GM21367 (cell line): ENCODE data around the gene FAM89A.
A peak's percentile ranks its signal among the peaks of the same experiment; 100 is the strongest.
"Not testable (repeated sequence)": the region's sequence is repeated elsewhere in the genome, so short reads cannot be mapped to it uniquely, and the experiment has no call there.

Experiments used
- ATAC-seq: cut with Tn5 transposase; IDR thresholded peaks from one replicate; pipeline ENCODE4 v1.9.1; 2021; ENCODE audit not compliant: unreplicated experiment

Gene FAM89A

GRCh38 chr1:231007535-231007934 is 32.5 kb downstream of the FAM89A start:
- ATAC-seq = not testable (repeated sequence)

DNA sequence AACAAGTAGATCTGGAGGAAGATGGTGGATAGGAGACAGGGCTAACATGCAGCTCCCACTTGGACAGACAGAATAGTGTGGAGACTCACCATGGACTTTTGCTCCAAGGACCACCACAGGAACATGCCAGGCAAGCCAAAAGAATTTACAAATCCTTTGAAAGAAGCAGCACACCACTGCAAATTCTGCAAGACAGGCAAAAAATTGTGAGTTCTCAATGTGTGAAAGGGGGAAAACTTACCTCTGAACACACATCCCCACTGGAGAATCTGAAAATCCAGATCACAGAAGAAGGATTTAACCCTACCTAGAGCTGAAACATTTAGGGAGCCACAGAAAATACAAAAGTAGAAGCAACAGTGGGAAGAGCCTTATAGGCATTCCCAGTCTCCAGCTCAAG is 38.2 kb downstream of the FAM89A start:
- ATAC-seq = no peak

- no peak for ATAC-seq
Observed at GRCh38 chr1:231000639-231001038, 39.4 kb downstream of the FAM89A start.

- no peak for ATAC-seq
Observed at GRCh38 chr1:231000201-231000600, 39.9 kb downstream of the FAM89A start.

GRCh38 chr1:230994860-230995259 is 45.2 kb downstream of the FAM89A start:
- ATAC-seq = no peak

GRCh38 chr1:230992100-230992774 is 47.8 kb downstream of the FAM89A start:
- no peak for ATAC-seq

DNA sequence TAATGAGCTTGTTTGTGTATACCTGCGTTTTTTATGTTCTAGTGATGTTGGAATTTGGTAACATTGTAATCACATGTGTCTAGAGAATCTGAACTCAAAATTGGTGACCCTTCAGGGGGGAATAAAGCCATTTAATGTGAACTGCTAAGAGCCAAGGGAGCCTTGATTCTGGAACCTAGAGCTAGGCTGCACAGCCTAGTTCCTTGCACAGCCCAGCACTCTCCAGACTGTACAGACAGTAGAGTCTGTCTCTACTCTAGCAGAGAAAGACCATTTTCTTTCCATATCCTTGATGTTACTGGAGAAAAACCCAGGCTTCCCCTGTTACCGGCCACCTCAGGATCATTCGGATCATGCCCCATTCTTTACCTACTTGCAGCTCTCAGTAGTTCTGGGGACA is 52.6 kb downstream of the FAM89A start:
- no peak for ATAC-seq

GRCh38 chr1:230986976-230987375 is 53.1 kb downstream of the FAM89A start:
- no peak for ATAC-seq

- ATAC-seq = no peak
Observed at GRCh38 chr1:230985711-230986110, 54.3 kb downstream of the FAM89A start.

DNA sequence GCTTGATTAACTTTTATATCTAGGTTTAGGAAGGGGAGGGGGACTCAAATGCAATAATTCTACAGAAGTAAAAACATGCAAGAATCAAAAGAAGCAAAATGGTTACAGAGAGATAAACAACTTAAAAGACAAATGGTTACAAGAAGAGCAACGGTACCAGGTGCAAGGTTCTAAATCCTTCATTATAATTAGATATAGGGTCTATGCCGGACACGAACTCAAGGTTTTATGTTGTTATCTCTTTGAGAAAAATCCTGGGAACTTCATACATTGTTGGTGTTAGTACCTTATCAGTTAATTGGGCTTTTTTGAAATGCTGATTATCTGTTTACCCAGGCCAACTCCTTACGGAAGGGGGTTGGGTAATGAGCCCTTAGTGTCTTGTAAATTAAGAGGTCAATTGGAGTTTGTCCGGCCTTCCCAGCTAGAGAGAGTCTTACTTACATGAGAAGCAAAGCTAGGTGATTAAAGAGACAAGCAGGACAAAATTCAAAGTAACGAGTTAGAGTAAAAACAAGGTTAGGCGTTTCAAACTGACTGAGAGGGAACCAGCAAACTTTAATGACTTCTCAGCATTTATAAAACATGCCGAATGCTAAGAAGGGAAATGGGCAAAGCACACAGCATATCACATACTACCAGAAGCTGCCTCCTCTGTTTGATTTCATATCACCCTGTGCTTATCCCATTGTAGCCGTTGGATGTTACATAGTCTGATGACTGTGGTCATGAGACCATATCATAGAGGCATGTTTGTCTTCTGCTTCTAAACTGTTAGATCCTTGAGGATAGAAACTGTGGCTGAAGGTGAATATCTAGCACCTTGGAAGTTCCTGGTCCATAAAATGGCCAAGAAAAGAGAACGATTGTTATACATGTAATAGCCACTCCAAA is 55.2 kb downstream of the FAM89A start:
- not testable (repeated sequence) for ATAC-seq

- ATAC-seq = no peak
Observed at GRCh38 chr1:230983811-230984210, 56.2 kb downstream of the FAM89A start.

DNA sequence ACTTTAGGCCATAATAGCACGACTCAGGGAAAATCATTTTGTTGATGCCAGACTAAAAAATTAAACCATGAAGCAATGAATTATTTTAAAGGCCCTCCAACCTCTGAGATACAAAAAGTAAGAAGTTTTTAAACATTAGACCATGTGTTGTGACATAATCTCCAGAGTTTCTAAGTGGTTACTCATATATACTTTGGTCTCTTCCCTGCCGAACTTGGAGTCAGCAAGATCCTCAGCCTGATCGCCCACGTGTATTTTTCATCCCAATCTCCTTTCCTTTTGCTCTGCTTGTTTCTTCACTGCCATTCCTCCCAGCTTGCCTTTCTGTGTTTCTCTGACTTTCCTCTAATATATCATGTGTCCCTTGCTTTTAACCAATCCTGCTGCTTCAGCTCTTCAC is 57.4 kb downstream of the FAM89A start:
- no peak for ATAC-seq

GRCh38 chr1:230979952-230980351 is 60.1 kb downstream of the FAM89A start:
- ATAC-seq = no peak

- no peak for ATAC-seq
Observed at GRCh38 chr1:230979389-230979716, 60.7 kb downstream of the FAM89A start.

DNA sequence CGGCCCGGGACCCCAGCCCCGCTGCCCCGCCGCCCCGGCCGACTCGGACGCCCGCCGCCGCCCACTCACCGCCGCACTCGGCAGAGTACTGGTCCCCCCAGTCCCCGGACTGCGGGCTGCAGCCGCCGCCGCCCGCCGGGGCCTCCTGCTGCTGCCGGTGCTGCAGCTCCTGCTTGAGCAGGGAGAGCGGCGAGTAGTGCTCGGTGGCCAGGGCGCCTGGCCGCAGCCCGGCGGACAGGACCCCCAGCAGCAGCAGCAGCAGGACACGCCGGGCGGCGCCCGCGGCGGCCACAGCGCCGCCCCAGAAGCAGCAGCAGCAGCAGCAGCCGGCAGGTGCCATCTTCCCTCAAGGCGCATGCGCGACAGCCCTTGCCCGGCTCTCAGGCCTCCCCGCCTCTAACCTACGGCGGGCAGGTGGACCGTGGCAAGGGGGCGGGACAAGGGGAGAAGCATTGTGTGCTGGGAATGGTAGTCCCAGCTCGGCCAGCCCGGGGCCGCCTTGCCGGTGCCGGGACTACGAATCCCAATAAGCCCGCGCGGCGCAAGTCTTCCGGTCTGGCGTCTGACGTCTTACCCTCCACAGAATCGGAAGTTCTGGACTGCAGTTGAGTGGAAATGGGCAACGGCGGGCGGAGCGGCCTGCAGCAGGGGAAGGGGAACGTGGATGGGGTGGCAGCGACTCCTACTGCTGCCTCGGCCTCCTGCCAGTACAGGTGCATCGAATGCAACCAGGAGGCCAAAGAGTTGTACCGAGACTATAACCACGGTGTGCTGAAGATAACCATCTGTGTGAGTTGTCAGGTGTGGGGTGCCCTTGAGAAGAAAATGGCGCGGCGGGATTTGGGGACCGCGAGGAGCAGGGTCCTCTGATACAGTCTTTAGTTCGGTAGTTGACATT is 61.3 kb downstream of the FAM89A start, which contains the start of the genes ARV1 and TTC13:
Gene ARV1 (plus strand): TSS at position 604 of the 898 bp plus-strand sequence. CDS start 12 bp downstream, at position 616.
Gene TTC13 (minus strand): TSS at position 371 of the 898 bp plus-strand sequence. CDS start 31 bp downstream, at position 340.
- peak; percentile 86 for ATAC-seq

DNA sequence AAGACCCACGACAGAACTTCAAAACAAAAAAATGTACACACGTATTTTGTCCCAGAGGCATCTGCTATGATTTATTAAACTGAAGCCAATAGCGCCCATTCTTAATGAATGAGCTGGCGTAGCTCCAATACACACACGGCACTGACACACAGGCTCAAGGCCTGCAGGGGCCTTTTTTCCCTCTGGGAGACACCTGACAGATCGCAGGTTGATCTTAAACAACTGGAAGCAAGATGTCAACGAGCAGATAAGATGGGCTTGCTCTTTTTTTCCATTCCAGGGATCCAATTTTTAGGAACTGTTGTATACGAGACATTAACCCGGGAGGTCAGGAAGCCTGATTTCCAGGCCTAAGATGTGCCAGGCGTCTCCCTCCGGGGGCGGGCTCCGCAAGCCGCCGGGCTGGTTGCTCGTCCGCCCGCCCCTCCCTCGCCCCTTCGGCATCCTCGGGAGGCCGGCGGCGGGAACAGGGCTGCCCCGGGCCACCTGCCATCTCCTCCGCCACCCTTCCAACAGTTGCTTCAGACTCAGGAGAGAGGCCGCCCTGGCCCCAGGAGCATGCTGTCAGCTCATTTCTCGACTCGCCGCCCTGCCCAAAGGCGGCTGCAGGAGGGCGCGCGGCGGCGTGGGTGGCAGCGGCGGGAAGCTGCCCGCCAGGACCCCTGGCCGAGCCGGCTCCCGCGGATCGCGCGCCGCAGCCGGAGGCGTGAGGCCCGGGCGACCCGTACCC is 62.1 kb downstream of the FAM89A start:
- peak; percentile 4 for ATAC-seq

- no peak for ATAC-seq
Observed at GRCh38 chr1:230976825-230977747, 63.0 kb downstream of the FAM89A start.

DNA sequence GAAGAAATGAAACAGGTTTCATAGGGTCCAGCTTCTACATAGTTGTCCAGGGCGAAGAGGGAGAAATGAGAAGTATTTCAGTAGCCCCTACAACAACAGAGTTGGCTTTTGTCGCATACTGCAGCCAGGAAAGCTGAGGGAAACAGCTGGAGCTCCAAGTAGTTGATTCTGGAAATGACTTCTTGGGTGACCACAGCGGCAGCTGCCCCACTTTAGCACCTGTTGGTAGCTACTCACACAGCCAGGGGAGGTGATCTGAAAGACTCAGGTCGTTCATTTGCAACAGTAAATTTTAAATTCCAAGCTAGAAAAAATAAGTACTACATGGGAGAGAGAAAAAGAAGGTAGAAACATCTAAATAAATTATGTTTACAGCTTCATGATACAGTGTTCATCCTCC is 63.7 kb downstream of the FAM89A start:
- no peak for ATAC-seq

DNA sequence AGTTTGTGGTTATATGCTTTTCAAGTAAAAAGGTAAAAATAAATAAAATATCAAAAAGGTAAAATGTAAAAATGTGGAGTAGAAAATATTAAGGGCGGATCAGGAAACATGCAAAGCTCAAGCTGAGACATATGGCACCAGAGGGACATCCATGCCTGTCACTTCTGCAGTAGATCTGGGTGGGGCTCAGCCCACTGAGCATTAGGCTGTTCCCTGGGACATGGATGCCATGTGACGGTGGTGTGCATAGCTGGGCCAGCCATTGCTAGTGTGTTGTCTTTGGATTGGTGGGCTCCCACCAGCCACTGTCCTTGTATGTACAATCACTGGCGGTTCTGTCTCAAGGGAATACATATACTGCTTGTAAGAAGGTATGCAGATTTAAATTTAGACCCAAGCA is 64.4 kb downstream of the FAM89A start:
- no peak for ATAC-seq
